Measurements from ENCODE around the gene EIF2S1.

DNA sequence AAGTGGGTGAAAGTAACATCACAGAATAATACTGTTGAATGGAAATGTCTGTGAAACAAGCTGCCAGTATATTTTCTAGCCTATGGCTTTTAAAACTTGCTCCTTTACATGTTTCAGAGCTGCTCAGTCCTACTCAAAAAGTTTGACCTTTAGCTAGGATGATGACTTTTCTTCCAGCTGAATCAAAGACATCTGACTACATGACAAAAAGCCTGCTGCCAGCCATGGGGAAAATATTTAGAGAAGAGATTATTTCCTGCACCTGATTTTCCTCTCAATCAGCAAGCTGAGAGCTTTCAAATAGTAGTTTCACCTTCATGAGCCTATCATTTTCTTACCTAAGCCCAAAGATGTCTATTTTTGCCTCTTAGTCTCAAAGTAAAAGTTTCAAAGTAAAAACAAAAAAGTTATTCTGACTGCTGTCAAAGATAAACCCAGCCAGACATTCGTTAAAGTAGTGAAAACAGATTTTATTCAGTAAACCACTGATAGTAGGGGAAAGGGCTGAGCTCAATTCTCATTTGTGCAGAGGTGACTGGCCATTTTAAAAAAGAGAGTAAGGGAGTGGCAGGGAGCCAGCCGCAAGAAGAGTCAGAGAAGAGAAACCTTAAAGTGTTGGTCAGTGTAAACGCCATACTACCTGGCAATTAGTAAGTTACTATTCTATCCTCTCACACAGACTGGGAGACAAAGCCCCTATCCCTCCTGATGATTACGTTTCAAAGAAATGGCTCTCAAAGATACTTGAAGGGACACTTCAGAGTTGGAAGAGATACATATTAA lies 2.8 kb upstream of the EIF2S1 start:
- TF ChIP-seq POLR2AphosphoS5 (IDR thresholded peaks at IDR 0.05): no peak
- TF ChIP-seq, protein P1, sequence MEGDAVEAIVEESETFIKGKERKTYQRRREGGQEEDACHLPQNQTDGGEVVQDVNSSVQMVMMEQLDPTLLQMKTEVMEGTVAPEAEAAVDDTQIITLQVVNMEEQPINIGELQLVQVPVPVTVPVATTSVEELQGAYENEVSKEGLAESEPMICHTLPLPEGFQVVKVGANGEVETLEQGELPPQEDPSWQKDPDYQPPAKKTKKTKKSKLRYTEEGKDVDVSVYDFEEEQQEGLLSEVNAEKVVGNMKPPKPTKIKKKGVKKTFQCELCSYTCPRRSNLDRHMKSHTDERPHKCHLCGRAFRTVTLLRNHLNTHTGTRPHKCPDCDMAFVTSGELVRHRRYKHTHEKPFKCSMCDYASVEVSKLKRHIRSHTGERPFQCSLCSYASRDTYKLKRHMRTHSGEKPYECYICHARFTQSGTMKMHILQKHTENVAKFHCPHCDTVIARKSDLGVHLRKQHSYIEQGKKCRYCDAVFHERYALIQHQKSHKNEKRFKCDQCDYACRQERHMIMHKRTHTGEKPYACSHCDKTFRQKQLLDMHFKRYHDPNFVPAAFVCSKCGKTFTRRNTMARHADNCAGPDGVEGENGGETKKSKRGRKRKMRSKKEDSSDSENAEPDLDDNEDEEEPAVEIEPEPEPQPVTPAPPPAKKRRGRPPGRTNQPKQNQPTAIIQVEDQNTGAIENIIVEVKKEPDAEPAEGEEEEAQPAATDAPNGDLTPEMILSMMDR (IDR thresholded peaks at IDR 0.05 in 8 of 11, conservative IDR thresholded peaks at IDR 0.05 in 3 of 11): no peak
- no peak for TF ChIP-seq POLR2A (IDR thresholded peaks at IDR 0.05)

Measured in spleen (tissue), 7 donors.